ENCODE data around the gene AUNIP. TPM values are rescaled to one million over a fixed set of nuclear protein-coding genes. Genes with fewer than 3 reads are reported as not detected.
A peak's percentile ranks its signal among the peaks of the same experiment; 100 is the strongest.

Gene AUNIP
- total RNA-seq, 4 donors from 2014 or later: not detected

DNA sequence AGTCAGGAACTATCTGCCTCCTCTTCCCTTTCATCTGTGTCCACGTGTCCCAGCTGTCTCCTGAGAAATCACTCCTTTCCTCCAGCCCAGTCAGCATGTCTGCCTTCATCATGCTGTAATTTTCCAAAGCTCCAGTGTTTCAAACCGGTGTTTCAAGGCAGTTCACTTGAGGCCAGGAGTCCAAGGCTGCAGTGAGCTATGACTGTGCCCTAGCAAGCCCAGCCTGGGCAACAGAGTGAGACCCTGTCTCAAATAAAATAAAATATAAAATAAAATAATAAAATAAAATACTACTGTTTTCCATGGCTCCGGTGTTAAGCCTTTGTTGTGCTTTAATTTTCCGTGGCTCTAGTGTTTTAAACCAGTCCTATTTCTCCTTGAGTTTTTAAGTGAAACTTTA, 67.1 kb downstream of the AUNIP start:
- ATAC-seq (ENCODE audit: low FRiP score) (no peak), DNase-seq (ENCODE audit: low spot score) (no peak)
- TF ChIP-seq, protein P1, sequence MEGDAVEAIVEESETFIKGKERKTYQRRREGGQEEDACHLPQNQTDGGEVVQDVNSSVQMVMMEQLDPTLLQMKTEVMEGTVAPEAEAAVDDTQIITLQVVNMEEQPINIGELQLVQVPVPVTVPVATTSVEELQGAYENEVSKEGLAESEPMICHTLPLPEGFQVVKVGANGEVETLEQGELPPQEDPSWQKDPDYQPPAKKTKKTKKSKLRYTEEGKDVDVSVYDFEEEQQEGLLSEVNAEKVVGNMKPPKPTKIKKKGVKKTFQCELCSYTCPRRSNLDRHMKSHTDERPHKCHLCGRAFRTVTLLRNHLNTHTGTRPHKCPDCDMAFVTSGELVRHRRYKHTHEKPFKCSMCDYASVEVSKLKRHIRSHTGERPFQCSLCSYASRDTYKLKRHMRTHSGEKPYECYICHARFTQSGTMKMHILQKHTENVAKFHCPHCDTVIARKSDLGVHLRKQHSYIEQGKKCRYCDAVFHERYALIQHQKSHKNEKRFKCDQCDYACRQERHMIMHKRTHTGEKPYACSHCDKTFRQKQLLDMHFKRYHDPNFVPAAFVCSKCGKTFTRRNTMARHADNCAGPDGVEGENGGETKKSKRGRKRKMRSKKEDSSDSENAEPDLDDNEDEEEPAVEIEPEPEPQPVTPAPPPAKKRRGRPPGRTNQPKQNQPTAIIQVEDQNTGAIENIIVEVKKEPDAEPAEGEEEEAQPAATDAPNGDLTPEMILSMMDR (IDR thresholded peaks at IDR 0.05): no peak

DNA sequence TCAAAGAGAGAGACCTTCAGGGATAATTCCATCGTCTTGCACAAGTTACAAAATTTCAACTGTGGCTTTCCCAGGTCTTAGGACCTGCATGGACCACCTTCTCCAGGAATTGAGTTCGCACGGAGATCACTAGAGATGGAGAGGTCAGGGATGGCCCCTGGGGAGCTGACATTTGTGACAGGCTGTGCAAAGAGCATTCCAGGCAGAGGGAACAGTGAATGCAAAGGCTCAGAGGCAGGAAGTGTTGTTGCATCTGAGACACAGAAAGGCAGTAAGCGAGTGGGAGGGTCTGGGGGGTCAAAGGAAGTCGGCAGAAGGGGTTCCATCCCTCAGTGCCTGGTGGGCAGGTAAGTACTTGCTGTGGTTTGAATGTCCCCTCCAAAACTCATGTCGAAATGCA, 68.8 kb downstream of the AUNIP start:
- ATAC-seq (ENCODE audit: low FRiP score): no peak
- TF ChIP-seq, protein P1 (IDR thresholded peaks at IDR 0.05): no peak
- no peak for DNase-seq (ENCODE audit: low spot score)

DNA sequence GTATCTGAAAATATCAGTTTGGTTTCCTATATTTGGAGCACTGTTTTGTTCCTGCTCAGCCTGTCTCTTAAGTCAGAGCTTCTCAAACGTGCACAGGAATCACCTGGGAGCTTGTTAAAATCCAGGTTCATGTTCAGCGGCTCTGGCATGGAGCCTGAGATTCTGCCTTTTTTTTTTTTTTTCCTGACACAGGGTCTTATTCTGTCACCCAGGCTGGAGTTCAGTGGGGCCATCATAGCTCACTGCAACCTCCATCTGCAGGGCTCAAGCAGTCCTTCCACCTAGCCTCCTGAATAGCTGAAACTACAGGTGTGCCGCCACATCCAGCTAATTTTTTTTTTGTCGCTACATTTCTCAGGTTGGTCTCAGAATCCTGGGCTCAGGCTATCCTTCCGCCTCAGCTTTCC, 71.5 kb downstream of the AUNIP start:
- ATAC-seq (ENCODE audit: low FRiP score) (no peak), DNase-seq (ENCODE audit: low spot score) (no peak)
- TF ChIP-seq, protein P1 (IDR thresholded peaks at IDR 0.05): no peak

DNA sequence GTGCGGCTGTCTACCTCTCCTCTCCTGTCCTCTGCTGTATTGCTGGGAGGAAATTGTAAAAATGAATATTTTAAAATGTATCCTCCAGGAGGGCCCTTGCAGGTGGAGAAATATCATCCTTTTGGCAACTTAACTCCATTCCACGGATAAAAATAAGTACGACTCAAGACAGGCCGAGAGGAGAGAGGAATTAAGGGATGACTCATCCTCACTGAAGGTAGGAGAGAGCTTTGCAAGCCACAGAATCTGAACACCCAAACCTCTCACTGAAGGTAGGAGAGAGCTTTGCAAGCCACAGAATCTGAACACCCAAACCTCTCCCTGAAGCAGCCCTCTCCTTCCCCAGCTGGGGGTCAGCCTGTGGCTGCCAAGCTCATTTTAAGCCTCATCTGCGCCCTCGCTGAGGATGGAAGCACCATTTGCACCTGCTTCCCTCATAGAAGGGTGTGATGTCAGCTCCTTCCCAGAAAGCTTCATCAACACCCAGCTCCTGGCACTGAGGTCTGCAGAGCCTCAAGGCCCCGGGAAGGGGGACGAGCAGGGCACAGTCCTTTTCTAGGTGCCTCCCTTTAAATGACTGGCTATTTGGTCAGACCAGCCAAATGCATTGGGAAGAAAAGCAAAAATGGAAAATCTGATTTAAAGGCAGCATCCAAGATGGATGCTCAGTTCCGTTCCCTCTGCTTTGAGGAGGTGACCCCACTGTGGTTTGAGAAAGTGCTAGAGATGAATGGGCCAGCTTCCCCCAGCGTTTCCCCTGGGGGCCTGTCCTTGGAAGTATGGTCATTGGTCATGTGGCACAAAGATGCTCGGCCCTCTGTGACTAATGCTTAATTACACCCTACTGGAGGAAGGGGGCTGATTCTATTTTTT, 72.1 kb downstream of the AUNIP start:
- no peak for DNase-seq (ENCODE audit: low spot score)
- peak; percentile 60 for ATAC-seq (ENCODE audit: low FRiP score)
- TF ChIP-seq, protein P1 (IDR thresholded peaks at IDR 0.05): no peak

DNA sequence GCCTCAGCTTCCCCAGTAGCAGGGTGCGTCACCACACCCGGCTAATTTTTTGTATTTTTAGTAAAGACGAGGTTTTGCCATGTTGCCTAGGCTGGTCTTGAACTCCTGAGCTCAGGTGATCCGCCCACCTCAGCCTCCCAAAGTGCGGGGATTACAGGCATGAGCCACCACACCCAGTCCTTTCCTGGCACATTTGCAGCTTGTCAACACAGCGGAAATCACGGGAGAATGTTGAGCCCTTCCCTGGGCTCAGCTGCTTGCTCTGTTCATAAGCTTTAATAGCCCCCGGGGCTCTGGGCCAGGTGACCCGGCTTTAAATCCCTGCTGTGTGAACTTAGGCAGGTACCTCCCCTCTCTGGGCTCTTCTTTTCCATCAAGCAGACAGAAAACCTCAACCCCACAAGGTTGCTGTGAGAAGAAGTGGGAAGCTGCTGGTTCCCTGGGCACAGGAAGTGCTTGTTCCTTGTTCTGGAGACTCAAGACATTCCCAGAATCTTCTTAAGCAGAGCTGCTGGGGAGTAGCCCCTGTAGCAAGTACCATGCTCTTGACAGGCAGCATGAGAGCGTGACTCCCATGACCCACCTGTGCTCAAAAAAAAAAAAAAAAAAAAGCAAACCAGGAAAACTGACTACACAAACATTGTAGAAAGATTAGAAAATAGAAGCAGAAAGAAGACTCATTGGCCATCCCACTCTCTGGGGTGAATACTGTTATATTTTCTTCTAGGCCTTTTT, 73.8 kb downstream of the AUNIP start:
- TF ChIP-seq, protein P1 (IDR thresholded peaks at IDR 0.05): no peak
- ATAC-seq (ENCODE audit: low FRiP score) (no peak), DNase-seq (ENCODE audit: low spot score) (no peak)

DNA sequence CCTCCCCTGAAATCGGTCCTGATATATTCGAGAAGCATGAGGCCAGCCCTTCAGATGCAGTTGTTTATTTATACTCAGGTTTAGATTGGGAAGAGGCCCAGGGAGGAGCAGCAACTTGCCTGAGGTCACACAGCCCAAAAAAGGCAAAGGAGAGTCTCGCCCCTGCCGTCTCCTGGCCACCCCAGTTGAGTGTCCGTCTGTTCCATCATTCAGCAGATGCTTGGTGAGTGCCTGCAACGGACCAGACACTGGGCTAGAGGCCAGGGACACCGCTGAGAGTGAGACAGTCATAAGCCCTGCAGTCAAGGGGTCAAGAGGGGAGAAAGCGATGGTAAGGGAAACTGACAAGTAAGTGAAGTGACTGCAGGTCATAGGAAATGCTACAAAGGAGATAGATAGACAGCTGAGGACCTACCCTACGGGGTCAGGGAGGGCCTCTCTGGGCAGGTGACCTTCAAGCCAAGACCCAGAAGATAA, 74.6 kb downstream of the AUNIP start:
- DNase-seq (ENCODE audit: low spot score) (no peak), ATAC-seq (ENCODE audit: low FRiP score) (no peak)
- TF ChIP-seq, protein P1 (IDR thresholded peaks at IDR 0.05): no peak

Small RNAs within 50 kb of the gene (small RNA-seq; reads per million reads assigned to genes)
- gene AL033528.1 (not detected), gene RF00019 (not detected), gene SNRPFP2 (not detected)

Other genes with a start within 250 kb of the AUNIP start
- 10 to 100 TPM; 21.0 to 47.4 (median 24.4) TPM for gene MAN1C1, start 242.7 kb downstream of the AUNIP start, total RNA-seq
- gene SELENON, start 59.3 kb downstream of the AUNIP start, total RNA-seq: 10 to 100 TPM; 26.0 to 57.3 (median 53.6) TPM
- 10 to 100 TPM; 40.8 to 84.2 (median 61.3) TPM for gene MTFR1L, start 39.5 kb downstream of the AUNIP start, total RNA-seq
- gene PAQR7, start 16.3 kb upstream of the AUNIP start, total RNA-seq: 1 to 10 TPM; 4.3 to 7.2 (median 6.5) TPM
- 10 to 100 TPM; 19.5 to 41.0 (median 29.7) TPM for gene STMN1, start 47.0 kb upstream of the AUNIP start, total RNA-seq
- gene PAFAH2, start 138.6 kb upstream of the AUNIP start, total RNA-seq: 1 to 10 TPM; 5.3 to 9.8 (median 8.2) TPM
- under 1 TPM in 1 of 4 donors, not detected in 3; 0.65 TPM for gene EXTL1, start 162.3 kb upstream of the AUNIP start, total RNA-seq
- gene SLC30A2, start 186.7 kb upstream of the AUNIP start, total RNA-seq: 1 to 10 TPM in 1 of 4 donors, under 1 TPM in 1, not detected in 2; 0.36 to 1.7 TPM
- gene TRIM63, start 208.2 kb upstream of the AUNIP start, total RNA-seq: under 1 TPM in 2 of 4 donors, not detected in 2; 0.60 to 0.74 TPM